ENCODE results near the gene CTDSPL.

CTDSPL gene

DNA sequence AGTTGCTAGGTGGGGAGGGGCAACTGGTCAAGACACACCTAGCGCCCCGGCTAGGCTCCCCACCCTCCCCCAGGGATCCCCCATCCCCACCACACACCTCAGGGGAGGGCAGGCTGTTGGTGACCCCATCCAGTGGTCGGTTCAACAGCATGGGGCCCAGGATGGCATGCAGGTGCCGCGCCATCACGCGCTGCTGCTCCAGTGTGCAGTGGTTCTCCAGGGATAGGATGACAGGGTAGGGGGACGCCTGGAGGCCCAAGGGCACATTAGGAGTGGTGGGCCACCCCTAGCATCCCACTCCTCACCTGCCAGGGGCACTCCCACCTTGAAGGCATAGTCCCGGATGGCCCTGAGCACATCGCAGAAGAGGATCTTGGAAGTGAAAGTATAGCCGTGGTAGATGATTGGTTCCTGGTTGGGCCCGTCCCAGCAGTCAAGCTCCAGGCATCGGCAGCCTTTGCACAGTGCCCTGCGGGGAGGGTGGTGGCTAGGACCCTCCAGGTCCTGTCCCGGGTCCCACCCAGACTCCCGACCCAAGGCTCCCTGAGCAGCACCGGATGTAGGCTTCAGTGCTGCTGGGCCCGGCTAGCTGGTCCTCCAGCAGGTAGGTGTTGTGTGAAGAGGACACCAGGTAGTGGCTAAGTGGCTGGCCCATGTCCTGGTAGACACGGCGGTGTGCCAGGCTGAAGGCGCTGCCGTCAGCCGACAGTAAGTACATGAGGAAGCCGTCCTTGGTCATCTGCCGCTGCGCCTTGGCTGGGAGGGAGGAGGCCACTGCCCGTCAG, 148.3 kb downstream of the CTDSPL start:
- no CpG with 5 or more reads among the region's 27 CpGs for WGBS, 2 donors (ENCODE audit: extremely low coverage in 2 of 2, insufficient read length in 2 of 2, insufficient replicate concordance in 1 of 2)
- no peak overlapping the region for H2BK120ac ChIP-seq (ENCODE audit: low read depth, low read length)
- no peak overlapping the region for H3K27ac ChIP-seq (replicated peaks; ENCODE audit: low read length)
- peak overlapping the region; percentile 8 for H3K18ac ChIP-seq (ENCODE audit: low read length)
- H3K4me3 ChIP-seq (ENCODE audit: low read length in 2 of 2) = no peak overlapping the region
- no peak overlapping the region for H2BK15ac ChIP-seq (ENCODE audit: low read length)
- H3K36me3 ChIP-seq (replicated peaks in 1 of 2; ENCODE audit: control insufficient read depth in 2 of 2, insufficient read depth in 2 of 2, low read length in 2 of 2) = peaks cover 44 to 95% of the 10 kb centered on the region in 2 donors
- no peaks in the 10 kb centered on the region for H3K79me1 ChIP-seq (ENCODE audit: low read depth, low read length)
- no peak overlapping the region for H3K14ac ChIP-seq (ENCODE audit: low read length)
- no peak overlapping the region for H4K8ac ChIP-seq (ENCODE audit: low read depth, low read length)
- H2BK12ac ChIP-seq (ENCODE audit: low read length) = no peak overlapping the region
- H4K91ac ChIP-seq (ENCODE audit: low read depth, low read length, poor library complexity) = no peak overlapping the region
- H2AFZ ChIP-seq (ENCODE audit: low read length) = no peak overlapping the region
- H3K4ac ChIP-seq (ENCODE audit: low read length) = no peak overlapping the region
- no peaks in the 10 kb centered on the region for H3K9me3 ChIP-seq (replicated peaks in 1 of 2; ENCODE audit: control insufficient read depth in 2 of 2, insufficient read depth in 1 of 2, low read depth in 1 of 2, low read length in 2 of 2)
- no peak overlapping the region for H2AK5ac ChIP-seq (ENCODE audit: low read depth, low read length)
- H2BK5ac ChIP-seq (ENCODE audit: low read length) = no peak overlapping the region
- no peak overlapping the region for H3K4me2 ChIP-seq (ENCODE audit: insufficient read depth, low read length, poor library complexity, severe bottlenecking)
- peaks cover 2 to 3% of the 10 kb centered on the region in 2 donors for H3K4me1 ChIP-seq (ENCODE audit: control insufficient read depth in 2 of 2, insufficient read depth in 1 of 2, low read depth in 1 of 2, low read length in 2 of 2)
- peak overlapping the region; percentile 73 for H3K23ac ChIP-seq (ENCODE audit: low read depth, low read length, poor library complexity)
- DNase-seq (ENCODE audit: low spot score) = no peak
- peak overlapping the region; percentile 44 for H3K9ac ChIP-seq (ENCODE audit: low read depth, low read length, poor library complexity)
- no peaks in the 10 kb centered on the region for H3K27me3 ChIP-seq (ENCODE audit: control insufficient read depth in 3 of 3, insufficient read depth in 3 of 3, low read depth in 1 of 3, low read length in 3 of 3)

DNA sequence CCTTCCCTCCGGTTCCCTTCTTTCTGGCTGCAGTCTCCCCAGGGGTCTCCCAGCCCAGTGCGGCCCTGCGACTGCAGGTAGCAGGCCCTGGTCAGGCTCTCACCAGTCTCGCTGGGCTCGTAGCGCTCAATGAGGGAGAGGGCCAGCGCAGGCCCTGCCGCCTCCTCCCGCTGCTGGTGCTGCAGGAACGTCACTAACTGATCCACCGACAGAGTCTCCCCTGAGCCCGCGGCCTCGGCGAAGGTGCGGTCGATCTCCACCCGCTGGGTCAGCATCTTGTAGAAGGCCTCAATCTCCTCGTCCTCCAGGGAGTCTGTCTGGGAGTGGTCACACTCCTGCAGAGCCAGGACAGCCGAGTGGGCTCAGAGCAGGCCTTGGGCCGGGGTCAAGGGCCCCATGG, 149.4 kb downstream of the CTDSPL start:
- H4K8ac ChIP-seq (ENCODE audit: low read depth, low read length) = no peak overlapping the region
- H3K36me3 ChIP-seq (replicated peaks in 1 of 2; ENCODE audit: control insufficient read depth in 2 of 2, insufficient read depth in 2 of 2, low read length in 2 of 2) = peaks cover 48 to 97% of the 10 kb centered on the region in 2 donors

DNA sequence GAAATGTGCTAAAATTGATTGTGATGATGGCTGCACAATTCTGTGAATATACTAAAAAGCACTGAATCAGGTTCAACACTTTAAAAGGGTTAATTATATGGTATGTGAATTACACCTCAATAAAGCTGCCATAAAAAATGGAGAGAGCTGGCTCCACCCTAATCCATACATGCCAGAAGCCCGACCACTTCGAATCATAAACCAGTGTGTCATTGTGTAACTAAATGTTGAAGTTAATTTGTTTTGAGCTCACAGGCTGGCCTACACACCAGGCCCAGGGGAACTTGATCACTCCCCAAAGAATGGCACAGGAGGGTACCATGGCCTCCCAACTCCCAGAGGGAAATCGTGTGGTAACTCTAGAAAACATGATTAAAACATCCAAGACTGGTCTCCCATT, 153.8 kb downstream of the CTDSPL start:
- H3K79me1 ChIP-seq (ENCODE audit: low read depth, low read length) = peaks cover 4% of the 10 kb centered on the region
- H4K91ac ChIP-seq (ENCODE audit: low read depth, low read length, poor library complexity) = no peak overlapping the region
- no peaks in the 10 kb centered on the region for H3K27me3 ChIP-seq (ENCODE audit: control insufficient read depth in 3 of 3, insufficient read depth in 3 of 3, low read depth in 1 of 3, low read length in 3 of 3)
- no peaks in the 10 kb centered on the region for H3K4me1 ChIP-seq (ENCODE audit: control insufficient read depth in 2 of 2, insufficient read depth in 1 of 2, low read depth in 1 of 2, low read length in 2 of 2)
- DNase-seq (ENCODE audit: low spot score) = no peak
- H3K9me3 ChIP-seq (replicated peaks in 1 of 2; ENCODE audit: control insufficient read depth in 2 of 2, insufficient read depth in 1 of 2, low read depth in 1 of 2, low read length in 2 of 2) = peaks cover 6 to 13% of the 10 kb centered on the region in 2 donors
- H3K9ac ChIP-seq (ENCODE audit: low read depth, low read length, poor library complexity) = no peak overlapping the region
- H3K18ac ChIP-seq (ENCODE audit: low read length) = no peak overlapping the region
- no peak overlapping the region for H2BK15ac ChIP-seq (ENCODE audit: low read length)
- peak overlapping the region; percentile 58 for H3K23ac ChIP-seq (ENCODE audit: low read depth, low read length, poor library complexity)
- H3K4me2 ChIP-seq (ENCODE audit: insufficient read depth, low read length, poor library complexity, severe bottlenecking) = no peak overlapping the region
- H3K4ac ChIP-seq (ENCODE audit: low read length) = no peak overlapping the region
- H3K4me3 ChIP-seq (ENCODE audit: low read length in 2 of 2) = no peak overlapping the region
- H2AFZ ChIP-seq (ENCODE audit: low read length) = no peak overlapping the region
- no peak overlapping the region for H2AK5ac ChIP-seq (ENCODE audit: low read depth, low read length)
- WGBS, 2 donors (ENCODE audit: extremely low coverage in 2 of 2, insufficient read length in 2 of 2, insufficient replicate concordance in 1 of 2) = no CpG with 5 or more reads among the region's 3 CpGs
- no peak overlapping the region for H2BK120ac ChIP-seq (ENCODE audit: low read depth, low read length)
- no peak overlapping the region for H2BK5ac ChIP-seq (ENCODE audit: low read length)
- no peak overlapping the region for H3K27ac ChIP-seq (replicated peaks; ENCODE audit: low read length)
- peaks cover 47 to 98% of the 10 kb centered on the region in 2 donors for H3K36me3 ChIP-seq (replicated peaks in 1 of 2; ENCODE audit: control insufficient read depth in 2 of 2, insufficient read depth in 2 of 2, low read length in 2 of 2)
- no peak overlapping the region for H2BK12ac ChIP-seq (ENCODE audit: low read length)
- no peak overlapping the region for H3K14ac ChIP-seq (ENCODE audit: low read length)
- no peak overlapping the region for H4K8ac ChIP-seq (ENCODE audit: low read depth, low read length)

More for the DNA sequence above, 149.4 kb downstream of the CTDSPL start:
- no peak overlapping the region for H3K27ac ChIP-seq (replicated peaks; ENCODE audit: low read length)
- H3K4me3 ChIP-seq (ENCODE audit: low read length in 2 of 2) = no peak overlapping the region
- no peak overlapping the region for H3K4me2 ChIP-seq (ENCODE audit: insufficient read depth, low read length, poor library complexity, severe bottlenecking)
- no peak for DNase-seq (ENCODE audit: low spot score)
- no peak overlapping the region for H3K14ac ChIP-seq (ENCODE audit: low read length)
- peak overlapping the region; percentile 43 for H3K23ac ChIP-seq (ENCODE audit: low read depth, low read length, poor library complexity)
- WGBS, 2 donors (ENCODE audit: extremely low coverage in 2 of 2, insufficient read length in 2 of 2, insufficient replicate concordance in 1 of 2) = no CpG with 5 or more reads among the region's 21 CpGs
- H2BK12ac ChIP-seq (ENCODE audit: low read length) = peak overlapping the region; percentile 58
- H3K4ac ChIP-seq (ENCODE audit: low read length) = no peak overlapping the region
- no peak overlapping the region for H3K18ac ChIP-seq (ENCODE audit: low read length)
- no peak overlapping the region for H2BK5ac ChIP-seq (ENCODE audit: low read length)
- H3K4me1 ChIP-seq (ENCODE audit: control insufficient read depth in 2 of 2, insufficient read depth in 1 of 2, low read depth in 1 of 2, low read length in 2 of 2) = no peaks in the 10 kb centered on the region
- H3K27me3 ChIP-seq (ENCODE audit: control insufficient read depth in 3 of 3, insufficient read depth in 3 of 3, low read depth in 1 of 3, low read length in 3 of 3) = no peaks in the 10 kb centered on the region
- H2BK15ac ChIP-seq (ENCODE audit: low read length) = no peak overlapping the region
- H4K91ac ChIP-seq (ENCODE audit: low read depth, low read length, poor library complexity) = no peak overlapping the region
- H2AK5ac ChIP-seq (ENCODE audit: low read depth, low read length) = no peak overlapping the region
- H3K9me3 ChIP-seq (replicated peaks in 1 of 2; ENCODE audit: control insufficient read depth in 2 of 2, insufficient read depth in 1 of 2, low read depth in 1 of 2, low read length in 2 of 2) = peaks cover 2 to 5% of the 10 kb centered on the region in 2 donors
- no peaks in the 10 kb centered on the region for H3K79me1 ChIP-seq (ENCODE audit: low read depth, low read length)
- H2BK120ac ChIP-seq (ENCODE audit: low read depth, low read length) = peak overlapping the region; percentile 18
- H3K9ac ChIP-seq (ENCODE audit: low read depth, low read length, poor library complexity) = peak overlapping the region; percentile 44
- no peak overlapping the region for H2AFZ ChIP-seq (ENCODE audit: low read length)

DNA sequence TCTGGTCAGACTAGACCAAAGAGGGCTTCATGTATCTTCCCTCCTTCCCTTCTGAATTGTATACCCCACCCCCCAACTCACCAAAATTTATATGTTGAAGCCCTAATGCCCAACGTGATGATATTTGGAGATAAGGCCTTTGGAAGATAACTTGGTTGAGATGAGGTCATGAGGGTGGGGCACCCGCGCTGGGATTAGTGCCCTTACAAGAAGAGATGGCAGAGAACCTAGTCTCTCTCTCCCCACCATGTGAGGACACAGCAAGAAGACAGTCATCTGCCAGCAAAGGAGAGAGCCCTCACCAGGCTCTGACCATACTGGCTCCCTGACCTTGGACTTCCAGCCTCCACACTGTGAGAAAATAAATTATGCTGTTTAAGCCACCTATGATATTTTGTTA, 154.3 kb downstream of the CTDSPL start:
- Histone ChIP-seq H3K4me2 (ENCODE audit: insufficient read depth, low read length, poor library complexity, severe bottlenecking) (no peak overlapping the region), H4K91ac (ENCODE audit: low read depth, low read length, poor library complexity) (no peak overlapping the region), H2BK120ac (ENCODE audit: low read depth, low read length) (no peak overlapping the region), H3K4ac (ENCODE audit: low read length) (no peak overlapping the region), H3K23ac (ENCODE audit: low read depth, low read length, poor library complexity) (peak overlapping the region; percentile 58), H3K4me1 (ENCODE audit: control insufficient read depth in 2 of 2, insufficient read depth in 1 of 2, low read depth in 1 of 2, low read length in 2 of 2) (no peaks in the 10 kb centered on the region), H3K9ac (ENCODE audit: low read depth, low read length, poor library complexity) (no peak overlapping the region), H2AFZ (ENCODE audit: low read length) (no peak overlapping the region), H3K36me3 (replicated peaks in 1 of 2; ENCODE audit: control insufficient read depth in 2 of 2, insufficient read depth in 2 of 2, low read length in 2 of 2) (peaks cover 45 to 98% of the 10 kb centered on the region in 2 donors), H2AK5ac (ENCODE audit: low read depth, low read length) (no peak overlapping the region), H2BK5ac (ENCODE audit: low read length) (no peak overlapping the region), H3K9me3 (replicated peaks in 1 of 2; ENCODE audit: control insufficient read depth in 2 of 2, insufficient read depth in 1 of 2, low read depth in 1 of 2, low read length in 2 of 2) (peaks cover 6 to 13% of the 10 kb centered on the region in 2 donors), H2BK15ac (ENCODE audit: low read length) (no peak overlapping the region), H3K18ac (ENCODE audit: low read length) (no peak overlapping the region), H3K79me1 (ENCODE audit: low read depth, low read length) (peaks cover 4% of the 10 kb centered on the region), H3K27me3 (ENCODE audit: control insufficient read depth in 3 of 3, insufficient read depth in 3 of 3, low read depth in 1 of 3, low read length in 3 of 3) (no peaks in the 10 kb centered on the region), H3K27ac (replicated peaks; ENCODE audit: low read length) (no peak overlapping the region), H3K4me3 (ENCODE audit: low read length in 2 of 2) (no peak overlapping the region), H3K14ac (ENCODE audit: low read length) (no peak overlapping the region), H2BK12ac (ENCODE audit: low read length) (no peak overlapping the region), H4K8ac (ENCODE audit: low read depth, low read length) (no peak overlapping the region)
- DNase-seq (ENCODE audit: low spot score) = no peak
- WGBS, 2 donors (ENCODE audit: extremely low coverage in 2 of 2, insufficient read length in 2 of 2, insufficient replicate concordance in 1 of 2) = no CpG with 5 or more reads among the region's 3 CpGs

All from neuronal stem cell (in vitro differentiated cells).